OCI-LY3 (cell line): ENCODE results near the gene KCNF1.

ENCODE experiments used
- EZH2phosphoT487 ChIP-seq: fragments of 200-600 bp; shearing (Covaris generic); IDR thresholded peaks from 2 replicates; pipeline ENCODE4 v1.6.1; 2018; ENCODE audit warnings: antibody characterized with exemption, mixed run types, low read depth
- TF ChIP-seq, protein P1 (sequence below): fragments of 200-600, 300-600 bp; sonication (generic); IDR thresholded peaks from 2 replicates; pipeline ENCODE4 v1.5.1; 2014; ENCODE audit warnings: antibody characterized with exemption, low read length, low read depth

- TF ChIP-seq, protein P1, sequence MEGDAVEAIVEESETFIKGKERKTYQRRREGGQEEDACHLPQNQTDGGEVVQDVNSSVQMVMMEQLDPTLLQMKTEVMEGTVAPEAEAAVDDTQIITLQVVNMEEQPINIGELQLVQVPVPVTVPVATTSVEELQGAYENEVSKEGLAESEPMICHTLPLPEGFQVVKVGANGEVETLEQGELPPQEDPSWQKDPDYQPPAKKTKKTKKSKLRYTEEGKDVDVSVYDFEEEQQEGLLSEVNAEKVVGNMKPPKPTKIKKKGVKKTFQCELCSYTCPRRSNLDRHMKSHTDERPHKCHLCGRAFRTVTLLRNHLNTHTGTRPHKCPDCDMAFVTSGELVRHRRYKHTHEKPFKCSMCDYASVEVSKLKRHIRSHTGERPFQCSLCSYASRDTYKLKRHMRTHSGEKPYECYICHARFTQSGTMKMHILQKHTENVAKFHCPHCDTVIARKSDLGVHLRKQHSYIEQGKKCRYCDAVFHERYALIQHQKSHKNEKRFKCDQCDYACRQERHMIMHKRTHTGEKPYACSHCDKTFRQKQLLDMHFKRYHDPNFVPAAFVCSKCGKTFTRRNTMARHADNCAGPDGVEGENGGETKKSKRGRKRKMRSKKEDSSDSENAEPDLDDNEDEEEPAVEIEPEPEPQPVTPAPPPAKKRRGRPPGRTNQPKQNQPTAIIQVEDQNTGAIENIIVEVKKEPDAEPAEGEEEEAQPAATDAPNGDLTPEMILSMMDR, result no peak
- TF ChIP-seq EZH2phosphoT487, result no peak
Observed at GRCh38 chr2:10877651-10878111, 34.1 kb upstream of the KCNF1 start.
